ENCODE measurements around the gene AOPEP. TPM values are rescaled to one million over a fixed set of nuclear protein-coding genes. Genes with fewer than 3 reads are reported as not detected.

Gene AOPEP
- total and polyA plus RNA-seq, 2 of the 13 experiments (the other 11 are each of a cell fraction or from before 2014, with no cell fraction given), result 22.2 to 41.6 TPM

DNA sequence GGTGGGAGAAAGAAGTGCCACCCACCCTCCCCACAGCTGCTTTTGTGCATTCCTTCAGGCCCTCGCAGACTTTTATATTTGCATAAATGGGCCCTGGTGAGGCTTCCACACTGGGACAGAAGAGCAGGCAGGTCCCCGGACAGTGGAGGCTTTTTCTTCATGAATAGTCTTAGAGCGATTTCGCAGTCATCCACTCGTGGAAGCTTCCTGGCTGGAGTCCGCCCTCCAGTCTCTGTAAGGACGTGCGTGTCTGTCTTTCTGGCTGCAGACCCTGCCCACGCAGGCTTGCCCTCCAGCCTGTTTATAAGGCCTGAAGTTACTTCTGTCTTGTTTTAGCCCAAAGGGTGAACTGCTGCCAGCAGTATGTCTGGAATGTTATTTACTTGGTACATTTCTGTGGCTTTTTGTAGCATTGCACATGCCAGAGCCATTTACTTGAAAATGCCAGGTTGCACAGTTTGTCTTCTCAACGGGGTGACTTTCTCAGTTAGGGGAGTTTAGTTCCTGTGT is 195.7 kb downstream of the AOPEP start (continued):
- TF ChIP-seq, protein P1, sequence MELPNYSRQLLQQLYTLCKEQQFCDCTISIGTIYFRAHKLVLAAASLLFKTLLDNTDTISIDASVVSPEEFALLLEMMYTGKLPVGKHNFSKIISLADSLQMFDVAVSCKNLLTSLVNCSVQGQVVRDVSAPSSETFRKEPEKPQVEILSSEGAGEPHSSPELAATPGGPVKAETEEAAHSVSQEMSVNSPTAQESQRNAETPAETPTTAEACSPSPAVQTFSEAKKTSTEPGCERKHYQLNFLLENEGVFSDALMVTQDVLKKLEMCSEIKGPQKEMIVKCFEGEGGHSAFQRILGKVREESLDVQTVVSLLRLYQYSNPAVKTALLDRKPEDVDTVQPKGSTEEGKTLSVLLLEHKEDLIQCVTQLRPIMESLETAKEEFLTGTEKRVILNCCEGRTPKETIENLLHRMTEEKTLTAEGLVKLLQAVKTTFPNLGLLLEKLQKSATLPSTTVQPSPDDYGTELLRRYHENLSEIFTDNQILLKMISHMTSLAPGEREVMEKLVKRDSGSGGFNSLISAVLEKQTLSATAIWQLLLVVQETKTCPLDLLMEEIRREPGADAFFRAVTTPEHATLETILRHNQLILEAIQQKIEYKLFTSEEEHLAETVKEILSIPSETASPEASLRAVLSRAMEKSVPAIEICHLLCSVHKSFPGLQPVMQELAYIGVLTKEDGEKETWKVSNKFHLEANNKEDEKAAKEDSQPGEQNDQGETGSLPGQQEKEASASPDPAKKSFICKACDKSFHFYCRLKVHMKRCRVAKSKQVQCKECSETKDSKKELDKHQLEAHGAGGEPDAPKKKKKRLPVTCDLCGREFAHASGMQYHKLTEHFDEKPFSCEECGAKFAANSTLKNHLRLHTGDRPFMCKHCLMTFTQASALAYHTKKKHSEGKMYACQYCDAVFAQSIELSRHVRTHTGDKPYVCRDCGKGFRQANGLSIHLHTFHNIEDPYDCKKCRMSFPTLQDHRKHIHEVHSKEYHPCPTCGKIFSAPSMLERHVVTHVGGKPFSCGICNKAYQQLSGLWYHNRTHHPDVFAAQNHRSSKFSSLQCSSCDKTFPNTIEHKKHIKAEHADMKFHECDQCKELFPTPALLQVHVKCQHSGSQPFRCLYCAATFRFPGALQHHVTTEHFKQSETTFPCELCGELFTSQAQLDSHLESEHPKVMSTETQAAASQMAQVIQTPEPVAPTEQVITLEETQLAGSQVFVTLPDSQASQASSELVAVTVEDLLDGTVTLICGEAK (IDR thresholded peaks at IDR 0.05), result no peak
- TF ChIP-seq, protein P1 (CRISPR knock-in tag; IDR thresholded peaks at IDR 0.05), result no peak
- TF ChIP-seq DPF2 (CRISPR knock-in tag; IDR thresholded peaks at IDR 0.05; ENCODE audit: borderline replicate concordance, low read depth), result peak; percentile 55; the same call in 1 of the 2 replicates
- no peak for TF ChIP-seq PLRG1 (conservative IDR thresholded peaks at IDR 0.05)
- no peak for TF ChIP-seq TAF15 (IDR thresholded peaks at IDR 0.05; ENCODE audit: low read depth, low read length, poor library complexity, severe bottlenecking)
- TF ChIP-seq ZNF564 (CRISPR knock-in tag; IDR thresholded peaks at IDR 0.05), result no peak
- TF ChIP-seq, protein P2, sequence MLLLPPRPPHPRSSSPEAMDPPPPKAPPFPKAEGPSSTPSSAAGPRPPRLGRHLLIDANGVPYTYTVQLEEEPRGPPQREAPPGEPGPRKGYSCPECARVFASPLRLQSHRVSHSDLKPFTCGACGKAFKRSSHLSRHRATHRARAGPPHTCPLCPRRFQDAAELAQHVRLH (CRISPR knock-in tag; IDR thresholded peaks at IDR 0.05; ENCODE audit: borderline replicate concordance, low read depth), result no peak
- no peak for TF ChIP-seq NR3C1 (CRISPR knock-in tag; IDR thresholded peaks at IDR 0.05)
- no peak for TF ChIP-seq ZNF136 (CRISPR knock-in tag; IDR thresholded peaks at IDR 0.05; ENCODE audit: low read depth)
- TF ChIP-seq NR1H2 (CRISPR knock-in tag; IDR thresholded peaks at IDR 0.05; ENCODE audit: borderline replicate concordance, low read depth), result no peak
- TF ChIP-seq REL (CRISPR knock-in tag; conservative IDR thresholded peaks at IDR 0.05), result no peak
- TF ChIP-seq, protein P3, sequence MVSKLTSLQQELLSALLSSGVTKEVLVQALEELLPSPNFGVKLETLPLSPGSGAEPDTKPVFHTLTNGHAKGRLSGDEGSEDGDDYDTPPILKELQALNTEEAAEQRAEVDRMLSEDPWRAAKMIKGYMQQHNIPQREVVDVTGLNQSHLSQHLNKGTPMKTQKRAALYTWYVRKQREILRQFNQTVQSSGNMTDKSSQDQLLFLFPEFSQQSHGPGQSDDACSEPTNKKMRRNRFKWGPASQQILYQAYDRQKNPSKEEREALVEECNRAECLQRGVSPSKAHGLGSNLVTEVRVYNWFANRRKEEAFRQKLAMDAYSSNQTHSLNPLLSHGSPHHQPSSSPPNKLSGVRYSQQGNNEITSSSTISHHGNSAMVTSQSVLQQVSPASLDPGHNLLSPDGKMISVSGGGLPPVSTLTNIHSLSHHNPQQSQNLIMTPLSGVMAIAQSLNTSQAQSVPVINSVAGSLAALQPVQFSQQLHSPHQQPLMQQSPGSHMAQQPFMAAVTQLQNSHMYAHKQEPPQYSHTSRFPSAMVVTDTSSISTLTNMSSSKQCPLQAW (CRISPR knock-in tag; IDR thresholded peaks at IDR 0.05), result no peak
- no peak for TF ChIP-seq NBN (conservative IDR thresholded peaks at IDR 0.05)
- no peak for TF ChIP-seq EEA1 (CRISPR knock-in tag; IDR thresholded peaks at IDR 0.05; ENCODE audit: borderline replicate concordance)
- TF ChIP-seq ZNF251 (CRISPR knock-in tag; IDR thresholded peaks at IDR 0.05), result no peak
- TF ChIP-seq ZNF432 (CRISPR knock-in tag; IDR thresholded peaks at IDR 0.05; ENCODE audit: borderline replicate concordance), result no peak
- TF ChIP-seq MAFF (IDR thresholded peaks at IDR 0.05; ENCODE audit: low read depth, low read length), result peak; percentile 59
- TF ChIP-seq, protein P4, sequence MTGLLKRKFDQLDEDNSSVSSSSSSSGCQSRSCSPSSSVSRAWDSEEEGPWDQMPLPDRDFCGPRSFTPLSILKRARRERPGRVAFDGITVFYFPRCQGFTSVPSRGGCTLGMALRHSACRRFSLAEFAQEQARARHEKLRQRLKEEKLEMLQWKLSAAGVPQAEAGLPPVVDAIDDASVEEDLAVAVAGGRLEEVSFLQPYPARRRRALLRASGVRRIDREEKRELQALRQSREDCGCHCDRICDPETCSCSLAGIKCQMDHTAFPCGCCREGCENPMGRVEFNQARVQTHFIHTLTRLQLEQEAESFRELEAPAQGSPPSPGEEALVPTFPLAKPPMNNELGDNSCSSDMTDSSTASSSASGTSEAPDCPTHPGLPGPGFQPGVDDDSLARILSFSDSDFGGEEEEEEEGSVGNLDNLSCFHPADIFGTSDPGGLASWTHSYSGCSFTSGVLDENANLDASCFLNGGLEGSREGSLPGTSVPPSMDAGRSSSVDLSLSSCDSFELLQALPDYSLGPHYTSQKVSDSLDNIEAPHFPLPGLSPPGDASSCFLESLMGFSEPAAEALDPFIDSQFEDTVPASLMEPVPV (CRISPR knock-in tag; IDR thresholded peaks at IDR 0.05), result no peak
- no peak; the same call in 1 of the 2 replicates for TF ChIP-seq KAT7 (CRISPR knock-in tag; IDR thresholded peaks at IDR 0.05; ENCODE audit: borderline replicate concordance)
